Stimulated activated CD4-positive, alpha-beta T cell treated with anti-CD3 and anti-CD28 coated beads, Interleukin-4, amount 100 ng/mL, for 1 hour (primary cell): ENCODE results near the gene SLC9A3.

Source experiments
- DNase-seq: peaks from one replicate; pipeline ENCODE4 v3.0.0-alpha.2; 2020

The SLC9A3 gene

DNA sequence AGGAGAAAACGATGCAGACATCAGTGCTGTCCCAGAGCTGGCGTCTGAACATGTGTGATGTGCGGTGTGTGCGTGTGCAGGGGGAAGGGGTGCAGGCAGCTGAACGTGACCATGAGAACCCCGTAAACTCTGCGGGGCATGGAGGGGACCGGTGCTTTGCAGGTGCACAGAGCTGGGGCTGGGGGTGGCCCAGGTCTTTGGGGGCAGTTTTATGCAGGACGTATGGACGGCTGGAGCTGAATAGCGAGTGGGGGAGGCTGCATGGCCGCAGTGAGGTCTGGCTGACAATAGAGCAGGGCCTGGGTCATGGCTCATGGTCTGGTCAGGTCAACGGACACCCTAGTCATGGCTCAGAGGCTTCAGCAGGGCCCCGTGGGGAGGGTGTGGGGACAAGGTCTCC lies 84.6 kb downstream of the SLC9A3 start:
- no peak for DNase-seq

DNA sequence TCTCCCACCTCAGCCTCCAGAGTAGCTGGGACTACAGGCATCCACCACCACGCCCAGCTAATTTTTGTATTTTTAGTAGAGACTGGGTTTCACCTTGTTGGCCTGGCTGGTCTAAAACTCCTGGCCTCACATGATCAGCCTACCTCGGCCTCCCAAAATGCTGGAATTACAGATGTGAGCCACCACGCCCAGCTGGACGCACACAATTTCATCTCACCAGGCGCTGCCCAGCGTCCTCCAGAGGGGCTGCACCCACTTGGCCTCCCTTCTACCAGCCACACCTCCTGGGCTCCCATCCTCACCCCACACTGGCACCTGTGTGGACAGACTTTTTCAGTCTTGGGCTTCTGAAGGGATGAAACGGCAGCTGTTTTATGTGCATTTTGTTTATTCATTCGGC lies 85.1 kb downstream of the SLC9A3 start:
- DNase-seq, result no peak

GRCh38 chr5:438481-438981 lies 85.7 kb downstream of the SLC9A3 start:
- DNase-seq, result no peak

GRCh38 chr5:437281-437771 lies 86.9 kb downstream of the SLC9A3 start:
- no peak for DNase-seq

DNA sequence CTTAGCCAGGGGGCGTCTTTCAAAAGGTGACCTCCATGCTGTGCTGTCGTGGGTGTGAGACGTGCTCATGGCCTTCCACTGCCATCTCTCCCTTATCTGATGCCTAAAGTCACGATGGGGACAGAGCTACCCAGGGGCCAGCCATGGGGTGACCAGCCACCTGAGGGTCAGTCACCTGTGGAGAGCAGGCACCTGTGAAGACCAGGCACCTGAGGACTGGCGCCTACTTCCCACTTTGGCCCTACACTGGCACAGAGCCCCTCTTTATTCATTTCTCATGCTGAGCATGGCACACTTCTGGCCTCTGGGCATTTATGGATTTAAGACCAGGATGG lies 87.6 kb downstream of the SLC9A3 start:
- DNase-seq, result no peak

GRCh38 chr5:435961-436640 lies 88.1 kb downstream of the SLC9A3 start:
- no peak for DNase-seq

DNA sequence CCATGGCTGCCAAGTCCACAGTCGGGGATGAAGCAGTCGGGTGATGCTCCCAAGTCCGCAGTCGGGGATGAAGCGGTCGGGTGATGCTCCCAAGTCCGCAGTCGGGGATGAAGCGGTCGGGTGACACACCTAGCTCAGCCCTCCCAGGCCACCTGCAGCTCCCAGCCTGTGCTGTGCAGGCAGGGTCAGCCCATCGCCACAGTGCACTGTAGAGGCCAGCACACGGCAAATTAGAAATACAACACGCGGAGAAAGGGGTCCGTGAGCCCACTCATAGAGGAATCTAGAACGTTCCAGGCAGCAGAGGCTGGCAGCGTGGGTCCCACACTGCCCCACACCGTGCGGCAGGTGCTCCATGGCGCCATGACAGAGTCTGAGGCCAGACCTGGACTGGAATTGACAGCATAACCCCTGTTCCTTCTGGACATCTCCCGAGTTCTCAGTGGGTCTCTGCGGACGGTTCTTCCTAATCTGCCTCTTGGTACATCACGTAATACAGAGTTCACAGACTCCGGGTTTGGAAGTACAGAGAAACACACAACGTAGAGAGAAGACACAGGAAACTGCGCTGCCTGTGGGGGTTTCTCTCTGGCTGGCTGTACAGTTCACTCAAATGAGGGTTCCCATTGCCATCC lies 89.0 kb downstream of the SLC9A3 start:
- no peak for DNase-seq

DNA sequence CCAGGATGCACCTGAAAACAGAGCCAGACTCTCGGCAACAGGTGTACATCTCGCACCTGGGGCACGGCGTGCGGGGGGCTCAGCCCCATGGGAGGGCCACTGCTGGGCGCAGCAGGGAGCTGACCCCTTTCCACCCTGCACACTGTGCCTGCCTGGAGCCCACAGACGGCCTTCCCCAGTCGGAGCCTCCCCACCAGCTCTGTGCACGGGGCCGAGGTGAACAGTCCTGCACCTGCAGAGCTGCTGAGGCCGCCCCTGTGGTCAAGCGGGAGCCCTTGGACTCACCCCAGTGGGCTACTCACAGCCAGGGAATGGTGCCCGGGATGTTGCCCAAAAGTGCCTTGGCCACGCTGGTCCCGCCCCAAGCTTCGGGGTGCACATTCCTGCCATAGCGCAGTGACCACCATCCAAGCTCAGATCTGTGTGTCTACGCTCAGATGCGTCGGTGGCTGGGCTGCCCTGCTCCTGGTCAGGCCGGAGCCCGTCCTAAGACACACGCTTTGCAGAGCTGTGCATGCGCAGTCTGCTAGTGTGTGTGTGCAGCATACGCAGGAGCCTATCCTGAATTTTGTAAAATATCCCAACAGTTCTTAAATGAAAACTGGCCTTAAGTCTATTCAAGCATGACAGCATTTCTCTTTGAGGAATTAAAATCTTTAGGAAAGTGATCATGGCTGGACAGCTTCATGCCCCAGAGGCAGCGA lies 89.7 kb downstream of the SLC9A3 start:
- DNase-seq, result no peak

DNA sequence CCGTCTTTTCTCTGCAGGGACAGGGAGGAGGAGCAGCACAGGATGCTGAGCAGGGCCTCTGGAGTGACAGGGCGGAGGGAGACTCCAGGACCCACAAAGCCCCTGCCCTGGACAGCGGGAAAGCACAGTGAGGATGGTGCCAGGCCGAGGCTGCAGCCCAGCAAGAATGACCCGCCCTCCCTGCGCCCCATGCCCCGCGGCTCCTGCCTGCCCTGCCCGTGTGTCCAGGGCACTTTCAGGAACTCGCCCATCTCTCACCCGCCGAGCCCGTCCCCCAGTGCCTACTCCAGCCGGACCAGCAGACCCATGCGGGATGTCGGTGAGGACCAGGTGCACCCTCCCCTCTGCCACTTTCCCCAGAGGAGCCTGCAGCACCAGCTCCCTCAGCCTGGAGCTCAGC lies 90.4 kb downstream of the SLC9A3 start:
- DNase-seq, result no peak

DNA sequence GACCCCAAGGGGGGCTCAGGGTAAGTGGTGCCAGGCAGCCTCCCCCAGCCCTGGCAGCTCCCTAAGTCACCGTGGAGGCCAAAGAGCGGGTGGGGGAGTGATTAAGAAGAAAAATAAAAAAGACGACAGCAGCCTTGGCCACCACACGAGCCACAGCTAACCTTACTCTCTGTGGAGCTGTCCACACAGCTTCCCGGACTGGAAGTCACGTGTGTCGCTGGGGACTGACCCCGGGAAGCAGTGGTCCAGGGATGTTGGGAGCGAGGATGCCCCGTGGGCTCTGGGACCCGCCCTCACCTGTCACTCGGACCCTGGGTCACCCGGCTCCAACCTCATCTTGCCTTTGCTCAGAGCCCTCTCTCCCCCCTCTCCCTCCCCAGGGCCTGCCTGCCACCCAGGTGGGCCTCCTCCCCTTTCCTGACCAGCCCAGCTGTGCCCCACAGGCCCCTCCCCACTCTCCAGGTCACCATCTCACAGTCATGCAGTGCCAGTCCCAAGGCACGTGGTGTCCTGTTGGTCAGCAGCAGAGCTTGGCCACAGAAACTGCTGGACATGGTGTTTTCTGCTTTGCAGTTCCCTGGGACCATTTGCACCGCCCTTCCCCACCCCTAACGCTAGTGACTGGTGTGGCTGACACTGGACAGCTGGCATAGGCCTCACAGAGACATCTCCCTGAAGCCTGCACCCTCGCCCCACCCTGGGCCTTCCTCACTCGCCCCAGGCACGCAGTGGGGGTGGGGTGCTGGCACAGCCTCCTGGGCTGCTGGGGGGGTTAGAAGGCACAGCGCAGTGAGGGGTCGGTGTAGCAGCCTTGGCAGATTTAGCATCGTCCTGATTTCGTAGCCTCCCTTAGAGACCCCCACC lies 91.1 kb downstream of the SLC9A3 start:
- DNase-seq, result no peak

DNA sequence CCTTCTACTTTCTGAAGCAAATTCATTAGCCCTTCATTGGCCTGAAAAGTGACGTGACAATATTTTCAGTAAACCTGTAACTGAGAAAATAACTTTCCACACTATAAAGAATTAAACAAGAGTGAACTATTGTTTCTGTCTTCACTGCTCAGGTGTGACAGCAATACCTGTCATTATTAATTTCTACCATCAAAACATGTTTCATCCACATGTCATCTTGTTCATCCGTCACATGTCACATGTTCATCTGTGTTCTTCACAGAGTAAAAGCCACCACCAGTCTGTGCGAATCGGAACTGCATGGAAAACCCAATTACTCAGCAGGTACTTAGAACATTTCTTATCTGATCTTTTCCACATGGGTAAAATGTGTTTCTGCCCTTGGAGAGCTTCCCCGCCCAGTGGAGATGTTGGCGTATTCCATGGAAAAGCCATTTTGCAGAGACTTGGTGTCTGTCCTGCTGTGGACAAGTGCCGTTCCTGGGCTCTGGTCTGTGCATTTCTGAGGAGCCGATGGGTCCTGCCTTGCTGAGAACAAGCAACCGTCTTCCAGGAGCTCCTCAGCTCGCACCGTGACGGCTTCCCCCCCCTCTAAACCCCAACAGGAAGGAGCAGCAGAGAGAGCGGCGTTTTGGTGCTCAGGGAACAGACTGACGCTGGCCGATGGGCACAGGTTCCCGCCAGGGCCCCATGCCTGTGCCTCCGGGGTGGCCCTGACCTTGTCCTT lies 91.9 kb downstream of the SLC9A3 start:
- no peak for DNase-seq

- no peak for DNase-seq
Observed at GRCh38 chr5:431711-432050, 92.6 kb downstream of the SLC9A3 start.

DNA sequence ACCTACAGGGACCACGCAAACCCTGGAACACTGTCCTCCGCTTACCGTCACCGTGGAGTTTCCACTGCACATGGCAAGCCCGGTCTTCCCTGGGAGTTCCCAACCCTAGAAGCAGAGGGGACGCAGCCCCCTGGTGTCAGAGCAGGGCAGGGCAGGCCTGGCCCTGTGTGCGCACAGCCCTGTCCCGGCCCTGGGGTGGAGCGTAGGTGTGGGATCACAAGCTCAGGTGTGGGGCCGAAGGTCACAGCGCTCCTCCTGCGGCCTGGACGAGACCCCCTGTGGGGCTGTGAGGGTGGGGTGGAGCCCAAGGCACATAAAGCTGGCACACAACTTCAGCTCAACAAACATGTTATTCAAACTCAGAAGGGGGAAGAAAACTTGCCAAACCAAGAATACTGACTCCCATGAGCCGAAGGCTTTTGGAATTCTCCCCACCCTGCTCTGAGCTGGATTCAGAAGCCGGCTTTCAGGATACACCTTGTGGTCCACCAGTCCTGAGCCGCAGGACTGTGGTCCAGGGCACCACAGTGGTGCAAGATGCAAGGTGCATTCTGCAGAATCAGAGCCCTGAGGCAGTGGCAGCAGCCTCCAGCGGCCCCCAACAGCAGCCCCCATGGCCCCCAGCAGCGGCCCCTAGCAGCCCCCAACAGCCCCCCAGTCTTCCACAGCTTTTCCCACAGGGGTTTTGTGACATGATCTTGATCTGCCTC lies 93.1 kb downstream of the SLC9A3 start:
- DNase-seq, result peak; percentile 68

DNA sequence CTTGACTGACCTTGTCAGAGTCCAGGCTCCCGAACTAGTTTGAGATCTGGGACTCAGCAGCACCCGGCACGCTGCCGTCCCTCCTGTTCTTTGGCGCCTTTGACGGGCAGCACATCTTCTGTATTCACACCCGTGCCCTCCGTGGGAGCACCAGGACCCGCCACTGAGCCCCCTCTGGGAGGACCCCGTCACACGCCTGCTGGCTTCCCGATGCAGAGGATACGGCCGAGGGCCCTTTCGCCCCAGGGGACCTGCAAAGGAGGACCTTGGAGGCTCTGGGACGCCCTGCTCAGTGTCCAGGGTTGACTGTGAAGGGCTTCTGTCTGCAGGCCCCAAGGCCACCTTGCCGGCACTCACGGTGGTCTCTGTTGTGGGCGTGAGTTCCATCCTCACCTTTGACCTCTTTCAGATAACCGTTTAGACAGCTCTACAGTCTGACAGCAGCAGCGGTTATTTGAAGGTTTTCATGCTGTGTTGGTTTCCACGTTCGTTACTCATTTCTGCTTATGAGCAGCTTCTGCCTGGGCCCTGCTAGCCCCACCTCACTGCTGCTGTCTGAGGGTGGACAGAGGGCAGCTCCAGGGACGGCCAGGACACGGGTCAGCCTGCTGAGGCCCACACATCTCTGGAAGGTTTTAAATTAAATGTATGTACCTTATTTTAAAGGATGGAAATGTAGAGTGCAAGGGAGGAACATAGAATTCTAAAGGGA lies 93.9 kb downstream of the SLC9A3 start:
- DNase-seq, result no peak

GRCh38 chr5:429453-430188 lies 94.6 kb downstream of the SLC9A3 start:
- no peak for DNase-seq

- DNase-seq, result no peak
Observed at GRCh38 chr5:428754-429452, 95.3 kb downstream of the SLC9A3 start.

DNA sequence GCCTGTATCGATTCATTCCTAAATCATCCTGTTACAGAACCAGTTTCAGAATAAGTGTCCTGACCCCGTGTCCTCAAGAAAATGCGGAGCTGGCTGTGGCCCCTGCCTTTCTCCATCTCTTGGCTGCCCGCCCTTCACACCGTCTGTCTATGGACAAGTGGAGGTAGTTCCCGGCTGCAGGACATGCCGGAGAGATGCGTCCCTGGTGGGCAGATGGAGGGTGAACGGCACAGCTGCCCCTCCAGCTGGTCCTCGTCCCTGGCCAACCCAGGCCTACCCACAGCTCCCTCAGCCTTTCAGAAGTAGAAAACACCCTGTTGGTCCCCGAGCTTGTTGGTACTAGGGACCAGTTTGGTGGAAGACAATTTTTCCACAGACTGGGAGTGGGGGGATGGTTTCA lies 96.0 kb downstream of the SLC9A3 start:
- DNase-seq, result no peak

DNA sequence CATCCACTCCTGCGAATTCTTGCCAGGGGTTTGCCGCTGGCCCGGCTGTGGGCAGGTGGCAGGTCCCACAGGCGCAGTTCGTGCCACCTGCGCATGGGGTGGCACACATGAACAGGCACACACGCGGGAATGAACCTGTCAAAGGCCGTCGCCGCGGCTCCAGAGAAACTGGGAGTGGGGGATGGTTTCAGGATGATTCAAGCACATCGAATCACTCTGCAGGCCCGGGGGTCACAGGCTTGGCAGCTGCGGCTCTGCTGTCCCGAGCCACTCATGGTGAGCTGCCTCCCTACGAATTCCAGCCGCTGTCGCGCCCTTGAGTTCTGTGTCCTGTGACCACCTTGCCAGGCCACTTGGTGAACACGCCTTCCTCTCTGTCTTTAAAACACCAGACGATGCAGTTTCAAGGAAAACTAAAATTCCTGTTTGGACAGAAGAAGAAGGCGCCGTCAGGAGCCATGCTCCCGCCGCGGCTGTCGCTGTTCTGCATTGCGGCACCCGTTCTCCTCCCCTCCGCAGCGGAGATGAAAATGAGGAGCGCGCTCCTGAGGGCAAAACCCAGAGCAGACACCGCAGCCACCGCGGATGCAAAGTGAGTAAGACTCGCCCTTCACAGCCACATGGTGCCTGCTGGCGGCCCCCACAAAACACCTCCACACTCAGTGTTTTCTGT lies 96.7 kb downstream of the SLC9A3 start:
- no peak for DNase-seq

DNA sequence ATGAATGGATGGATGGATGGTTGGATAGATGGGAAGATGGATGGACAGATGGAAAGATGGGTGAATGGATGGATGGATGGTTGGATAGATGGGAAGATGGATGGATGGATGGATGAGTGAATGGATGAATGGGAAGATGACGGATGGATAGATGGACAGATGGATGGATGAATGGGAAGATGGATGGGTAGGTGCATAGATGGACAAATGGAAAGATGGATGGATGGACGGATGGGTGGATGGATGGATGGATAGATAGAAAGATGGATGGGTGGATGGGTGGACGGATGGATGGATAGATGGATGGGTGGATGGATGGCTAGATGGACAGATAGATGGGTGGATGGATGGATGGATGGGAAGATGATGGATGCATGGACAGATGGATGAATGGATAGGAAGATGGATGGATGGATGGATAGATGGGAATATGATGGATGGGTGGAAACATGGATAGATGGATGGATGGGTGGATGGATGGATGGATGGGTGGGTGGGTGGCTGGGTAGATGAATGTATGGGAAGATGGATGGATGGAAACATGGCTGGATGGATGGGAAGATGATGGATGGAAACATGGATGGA lies 97.8 kb downstream of the SLC9A3 start:
- DNase-seq, result no peak
